ENCODE results near the gene NAA16.

NAA16 gene

GRCh38 chr13:41361491-41361890 lies 50.4 kb downstream of the NAA16 start:
- DNase-seq: no peak

DNA sequence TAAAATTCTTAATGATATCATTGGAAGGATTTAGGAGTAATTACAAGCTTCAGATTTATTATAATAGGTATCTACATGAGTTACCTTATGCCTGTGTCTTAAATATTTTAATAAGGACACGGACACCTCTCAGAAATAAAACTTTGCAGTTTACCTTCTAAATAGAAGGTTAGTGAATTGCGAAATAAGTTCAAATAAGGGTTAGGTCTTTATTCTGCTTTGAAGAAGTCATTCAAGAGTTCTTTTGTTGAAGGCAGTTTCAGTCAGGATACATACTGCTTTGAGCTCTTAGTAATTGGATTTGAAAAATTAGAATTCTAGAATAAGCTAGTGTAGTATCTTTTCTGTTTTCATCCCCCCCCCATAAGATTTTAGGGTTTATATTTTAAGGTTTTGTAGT lies 53.0 kb downstream of the NAA16 start:
- no peak for DNase-seq

GRCh38 chr13:41365631-41366030 lies 54.6 kb downstream of the NAA16 start:
- no peak for DNase-seq

DNA sequence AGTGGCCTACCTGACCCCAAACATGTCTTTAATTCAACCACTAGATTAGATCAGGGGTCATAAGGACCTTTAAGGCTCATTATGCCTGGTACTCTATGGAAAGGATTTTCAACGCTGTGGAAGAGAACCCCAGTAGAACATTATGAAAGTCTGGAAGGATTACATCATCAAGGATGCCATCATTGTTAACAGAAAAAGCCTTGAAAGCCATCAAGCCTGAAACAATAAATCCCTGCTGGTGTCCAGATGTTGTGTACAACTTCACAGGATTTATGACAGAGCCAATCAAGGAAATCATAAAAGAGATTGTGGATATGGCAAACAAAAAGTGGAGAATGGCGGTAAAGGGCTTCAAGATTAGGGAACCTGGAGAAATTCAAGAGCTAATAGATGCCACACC lies 59.7 kb downstream of the NAA16 start:
- no peak for DNase-seq

- DNase-seq: no peak
These were observed 66.4 kb downstream of the NAA16 start for GRCh38 chr13:41377446-41377845.

DNA sequence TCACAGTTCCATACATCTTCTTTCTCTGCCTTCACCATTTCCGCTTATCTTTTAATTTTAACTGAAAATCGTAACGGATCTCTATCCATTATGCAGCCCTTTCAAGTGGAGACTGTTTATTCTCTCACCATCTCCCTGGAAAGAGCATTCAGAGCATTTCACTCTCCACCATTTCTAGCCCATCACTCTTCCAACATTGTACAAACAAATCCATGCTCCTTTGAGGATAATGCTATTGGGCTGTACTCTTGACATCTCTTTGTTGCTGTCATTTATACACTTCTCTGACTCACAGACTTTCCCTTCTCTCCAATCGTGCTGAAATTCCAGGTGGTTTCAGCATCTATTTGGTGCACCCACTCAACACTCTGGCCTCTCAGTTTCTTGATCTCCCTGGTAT lies 71.4 kb downstream of the NAA16 start:
- no peak for DNase-seq

- no peak for DNase-seq
These were observed 72.3 kb downstream of the NAA16 start for GRCh38 chr13:41383386-41383785.

DNA sequence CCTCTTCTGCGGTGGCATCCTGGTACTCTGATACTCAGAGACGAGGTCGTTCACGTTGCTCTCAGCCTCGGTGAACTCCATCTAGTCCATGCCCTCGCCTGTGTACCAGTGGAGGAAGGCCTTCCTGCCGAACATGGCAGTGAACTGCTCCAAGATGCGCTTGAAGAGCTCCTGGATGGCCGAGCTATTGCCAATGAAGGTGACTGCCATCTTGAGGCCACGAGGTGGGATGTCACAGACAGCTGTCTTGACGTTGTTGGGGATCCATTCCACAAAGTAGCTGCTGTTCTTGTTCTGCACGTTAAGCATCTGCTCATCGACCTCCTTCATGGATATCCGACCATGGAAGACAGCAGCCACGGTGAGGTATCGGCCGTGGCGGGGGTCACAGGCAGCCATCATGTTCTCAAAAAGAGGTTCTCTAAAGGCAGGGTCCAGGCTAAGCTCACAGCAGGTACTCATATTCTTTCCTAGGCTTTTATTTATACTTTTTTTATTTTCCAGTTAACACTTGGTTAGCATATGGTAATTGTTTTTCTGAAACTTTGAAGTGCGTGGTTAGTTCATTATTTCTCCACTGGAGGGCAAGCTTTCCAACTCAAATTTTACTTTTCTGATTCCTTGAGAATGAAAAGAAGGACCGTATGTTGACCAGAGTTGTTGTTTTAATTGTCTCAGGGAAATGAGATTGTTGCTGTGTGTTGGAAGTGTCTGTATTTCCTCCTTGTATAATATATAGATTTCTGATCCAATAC lies 73.9 kb downstream of the NAA16 start:
- no peak for DNase-seq

GRCh38 chr13:41386211-41386610 lies 75.1 kb downstream of the NAA16 start:
- no peak for DNase-seq

- no peak for DNase-seq
These were observed 76.5 kb downstream of the NAA16 start for GRCh38 chr13:41387576-41387975.

- no peak for DNase-seq
These were observed 77.2 kb downstream of the NAA16 start for GRCh38 chr13:41388143-41388881.

- no peak for DNase-seq
These were observed 78.5 kb downstream of the NAA16 start for GRCh38 chr13:41389580-41389979.

DNA sequence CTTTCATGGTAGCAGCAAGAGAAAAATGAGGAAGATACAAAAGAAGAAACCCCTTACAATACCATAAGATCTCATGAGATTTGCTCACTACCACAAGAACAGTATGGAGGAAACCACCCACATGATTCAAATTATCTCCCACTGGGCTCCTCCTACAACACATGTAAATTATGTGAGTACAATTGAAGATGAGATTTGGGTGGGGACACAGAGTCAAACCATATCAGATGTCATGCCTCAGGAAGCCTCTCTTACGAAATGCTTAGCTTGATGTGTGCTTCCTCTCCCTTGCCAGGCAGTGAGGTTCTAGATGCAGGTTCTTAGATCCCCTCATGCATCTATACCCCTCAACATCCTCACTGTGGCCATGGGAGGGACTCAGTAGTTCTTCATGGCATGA lies 83.1 kb downstream of the NAA16 start:
- no peak for DNase-seq

DNA sequence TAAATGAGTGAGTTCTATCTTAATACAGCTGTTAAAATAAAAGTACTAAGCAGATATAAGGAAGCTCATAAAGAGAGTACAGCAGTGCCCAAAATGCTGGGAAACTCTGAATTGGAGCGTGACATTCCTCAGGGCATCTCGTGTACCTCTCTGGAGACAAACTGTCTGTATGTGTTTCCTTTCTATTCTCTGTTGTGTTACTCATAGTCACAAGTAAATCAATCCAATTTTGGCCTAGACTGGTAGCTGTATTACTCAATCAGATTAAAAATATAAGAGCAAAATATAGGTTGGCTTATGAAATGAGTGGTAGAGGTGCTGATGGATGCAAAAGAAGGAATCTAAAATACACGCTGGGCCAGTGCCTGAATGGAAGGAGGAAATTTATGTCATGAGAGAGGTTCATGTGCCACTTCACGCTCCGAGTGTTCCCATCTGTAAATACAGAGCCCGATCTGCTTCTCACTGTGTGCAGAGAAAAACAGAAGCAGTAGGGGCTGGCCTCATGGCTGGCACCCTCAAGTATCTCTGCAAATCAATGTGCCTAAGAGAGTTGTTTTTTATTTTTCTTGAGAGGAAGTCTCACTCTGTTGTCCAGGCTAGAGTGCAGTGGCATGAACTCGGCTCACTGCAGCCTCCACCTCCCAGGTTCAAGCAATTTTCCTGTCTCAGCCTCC lies 87.6 kb downstream of the NAA16 start:
- no peak for DNase-seq

- DNase-seq: no peak
These were observed 90.3 kb downstream of the NAA16 start for GRCh38 chr13:41401366-41401765.

GRCh38 chr13:41402691-41403511 lies 91.8 kb downstream of the NAA16 start:
- no peak for DNase-seq

DNA sequence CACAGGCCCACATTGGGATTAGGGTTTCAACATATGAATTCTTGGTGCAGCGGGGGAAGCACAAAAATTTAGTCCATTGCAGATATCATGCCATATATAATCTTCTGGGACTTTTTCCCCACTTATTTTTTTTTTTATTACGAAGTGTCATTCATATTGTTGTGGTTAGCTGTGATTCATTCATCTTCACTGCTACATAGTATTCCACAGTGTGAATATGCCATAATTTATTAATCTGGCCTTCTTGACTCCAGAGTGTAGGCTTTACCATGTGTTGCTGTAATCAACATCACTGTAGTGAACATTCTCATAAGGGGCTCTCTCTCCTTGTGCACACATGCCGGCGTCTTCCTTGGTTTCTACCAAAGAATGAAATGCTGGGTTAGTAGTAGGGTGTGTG lies 92.9 kb downstream of the NAA16 start:
- no peak for DNase-seq

- DNase-seq: no peak
These were observed 94.3 kb downstream of the NAA16 start for GRCh38 chr13:41405367-41405766.

DNA sequence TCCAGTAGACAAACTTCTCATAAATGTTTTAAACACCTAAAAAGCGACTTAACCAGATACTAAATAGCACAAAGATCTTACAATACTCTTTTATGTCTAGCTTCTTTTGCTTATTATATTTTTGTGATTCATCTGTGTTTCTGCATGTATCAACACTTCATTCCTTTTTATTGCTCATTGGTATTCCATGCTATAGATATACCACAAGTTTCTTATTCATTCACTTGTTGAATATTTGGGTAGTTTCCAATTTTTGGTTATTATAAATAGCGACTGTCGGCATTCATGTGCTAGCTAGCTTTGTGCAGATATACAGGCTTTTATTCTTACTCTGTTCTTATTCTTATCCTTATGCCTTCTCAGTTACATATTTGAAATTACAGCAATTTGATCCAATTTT lies 96.3 kb downstream of the NAA16 start:
- no peak for DNase-seq

DNA sequence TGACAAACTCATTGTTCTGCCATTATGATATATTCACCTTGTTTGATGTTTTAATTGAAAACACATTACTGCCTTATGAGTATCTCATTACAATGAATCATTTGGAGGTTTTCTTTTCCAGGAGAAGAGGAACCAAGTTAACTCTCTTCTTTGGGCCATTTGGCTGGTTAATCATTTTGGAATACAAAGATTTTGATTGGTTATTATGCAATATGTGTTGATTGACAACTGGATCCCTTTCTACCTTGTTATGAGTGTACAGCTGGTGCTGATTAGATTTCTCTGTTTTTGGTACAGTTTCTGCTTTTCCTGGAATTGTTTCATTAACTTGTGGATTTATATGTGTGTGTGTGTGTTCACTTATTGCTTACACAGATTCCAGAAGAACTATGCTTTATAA lies 97.1 kb downstream of the NAA16 start:
- no peak for DNase-seq

DNA sequence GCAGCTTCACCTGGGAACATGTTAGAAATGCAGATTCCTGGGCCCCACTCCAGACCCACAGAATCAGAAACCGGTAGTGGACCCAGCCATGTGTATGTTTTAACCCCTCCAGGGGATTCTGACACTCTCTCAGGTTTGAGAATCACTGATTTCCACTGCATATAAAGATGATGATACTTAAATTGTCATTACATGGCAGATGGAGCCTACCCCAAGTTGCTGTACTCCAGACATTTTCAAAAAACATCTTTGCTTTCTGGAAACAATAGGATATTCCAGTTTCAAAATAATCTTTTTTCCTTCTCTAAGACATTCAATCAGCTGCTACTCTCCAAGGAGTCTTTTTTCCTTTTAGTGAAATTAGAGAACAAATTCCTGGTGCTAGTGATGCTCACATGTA lies 97.7 kb downstream of the NAA16 start:
- no peak for DNase-seq

GRCh38 chr13:41409611-41410010 lies 98.5 kb downstream of the NAA16 start:
- no peak for DNase-seq

GRCh38 chr13:41411060-41411459 lies 100.0 kb downstream of the NAA16 start:
- DNase-seq: no peak
